Trophoblast cell (in vitro differentiated cells and primary cell): ENCODE measurements around the gene NRAP.
A peak's percentile ranks its signal among the peaks of the same experiment; 100 is the strongest.

ENCODE experiments used
- DNase-seq, 2 donors: peaks; one replicate each; pipeline ENCODE4 v3.0.0-alpha.2; 2016
- H2AFZ ChIP-seq: 2 replicates; pipeline ENCODE4 v1.6.1; 2013; ENCODE audit warnings: low read length, moderate library complexity, mild to moderate bottlenecking; ENCODE audit not compliant: insufficient read depth, poor library complexity
- H2AK5ac ChIP-seq: 2 replicates; pipeline ENCODE4 v1.6.1; 2013; ENCODE audit warnings: mild to moderate bottlenecking, low read length
- H2BK120ac ChIP-seq: 2 replicates; pipeline ENCODE4 v1.6.1; 2013; ENCODE audit warnings: low read length, mild to moderate bottlenecking, moderate library complexity; ENCODE audit not compliant: insufficient read depth, poor library complexity
- H2BK12ac ChIP-seq: 2 replicates; pipeline ENCODE4 v1.6.1; 2013; ENCODE audit warnings: mild to moderate bottlenecking, low read length, moderate library complexity
- H2BK5ac ChIP-seq: 2 replicates; pipeline ENCODE4 v1.6.1; 2013; ENCODE audit warnings: low read length, low read depth, moderate library complexity, mild to moderate bottlenecking; ENCODE audit not compliant: poor library complexity
- H3K14ac ChIP-seq: 2 replicates; pipeline ENCODE4 v1.6.1; 2013; ENCODE audit warnings: mild to moderate bottlenecking, low read length
- H3K18ac ChIP-seq: 2 replicates; pipeline ENCODE4 v1.6.1; 2013; ENCODE audit warnings: mild to moderate bottlenecking, low read length
- H3K23ac ChIP-seq: 2 replicates; pipeline ENCODE4 v1.6.1; 2013; ENCODE audit warnings: low read length
- H3K27ac ChIP-seq: 2 replicates; pipeline ENCODE4 v1.5.1; 2013; ENCODE audit warnings: low read depth, mild to moderate bottlenecking, inconsistent platforms, low read length, moderate library complexity
- H3K27me3 ChIP-seq: 2 replicates; pipeline ENCODE4 v1.6.1; 2013; ENCODE audit warnings: inconsistent platforms, mild to moderate bottlenecking, low read length, moderate library complexity; ENCODE audit not compliant: insufficient read depth
- H3K36me3 ChIP-seq, 2 experiments: 1 replicate in 1 of 2; 2 replicates in 1 of 2; pipeline ENCODE4 v1.6.1; 2013; ENCODE audit warnings: low read length in 2 of 2, mild to moderate bottlenecking in 2 of 2, moderate library complexity in 1 of 2; ENCODE audit not compliant: insufficient read depth in 2 of 2, control insufficient read depth in 1 of 2
- H3K4ac ChIP-seq: 2 replicates; pipeline ENCODE4 v1.6.1; 2013; ENCODE audit warnings: low read depth, mild to moderate bottlenecking, low read length, moderate library complexity
- H3K4me1 ChIP-seq, 2 experiments: 1 replicate in 1 of 2; 2 replicates in 1 of 2; pipeline ENCODE4 v1.6.1; 2013; ENCODE audit warnings: low read length in 2 of 2, mild to moderate bottlenecking in 2 of 2, moderate library complexity in 1 of 2; ENCODE audit not compliant: insufficient read depth in 2 of 2, control insufficient read depth in 1 of 2
- H3K4me2 ChIP-seq: 2 replicates; pipeline ENCODE4 v1.6.1; 2013; ENCODE audit warnings: inconsistent platforms, mild to moderate bottlenecking, low read length, moderate library complexity
- H3K4me3 ChIP-seq: 2 replicates; pipeline ENCODE4 v1.5.1; 2013; ENCODE audit warnings: mild to moderate bottlenecking, low read depth, low read length, inconsistent platforms
- H3K79me1 ChIP-seq: one replicate; pipeline ENCODE4 v1.6.1; 2013; ENCODE audit warnings: low read length
- H3K79me2 ChIP-seq: 2 replicates; pipeline ENCODE4 v1.6.1; 2013; ENCODE audit warnings: low read length, mild to moderate bottlenecking; ENCODE audit not compliant: control insufficient read depth, insufficient read depth, poor library complexity
- H3K9ac ChIP-seq: 2 replicates; pipeline ENCODE4 v1.6.1; 2013; ENCODE audit warnings: mild to moderate bottlenecking, low read length
- H3K9me3 ChIP-seq: 2 replicates; pipeline ENCODE4 v1.6.1; 2013; ENCODE audit warnings: low read depth, mild to moderate bottlenecking, control low read depth, inconsistent platforms, low read length; ENCODE audit not compliant: insufficient read depth
- H4K12ac ChIP-seq: 2 replicates; pipeline ENCODE4 v1.6.1; 2013; ENCODE audit warnings: low read depth, mild to moderate bottlenecking, low read length, moderate library complexity
- H4K8ac ChIP-seq: 2 replicates; pipeline ENCODE4 v1.6.1; 2013; ENCODE audit warnings: low read depth, mild to moderate bottlenecking, low read length, moderate library complexity
- H4K91ac ChIP-seq: one replicate; pipeline ENCODE4 v1.6.1; 2013; ENCODE audit warnings: low read depth, mild to moderate bottlenecking, low read length, moderate library complexity
- WGBS: extraction: QIAGEN DNeasy Blood & Tissue Kit; methylation state at CpG from one replicate; pipeline ENCODE4 v1.1.7; 2013; ENCODE audit warnings: missing lambda C conversion rate; ENCODE audit not compliant: insufficient read length, insufficient coverage; ENCODE audit errors: extremely low coverage; 5-methylcytosine and 5-hydroxymethylcytosine counted together

Gene NRAP

DNA sequence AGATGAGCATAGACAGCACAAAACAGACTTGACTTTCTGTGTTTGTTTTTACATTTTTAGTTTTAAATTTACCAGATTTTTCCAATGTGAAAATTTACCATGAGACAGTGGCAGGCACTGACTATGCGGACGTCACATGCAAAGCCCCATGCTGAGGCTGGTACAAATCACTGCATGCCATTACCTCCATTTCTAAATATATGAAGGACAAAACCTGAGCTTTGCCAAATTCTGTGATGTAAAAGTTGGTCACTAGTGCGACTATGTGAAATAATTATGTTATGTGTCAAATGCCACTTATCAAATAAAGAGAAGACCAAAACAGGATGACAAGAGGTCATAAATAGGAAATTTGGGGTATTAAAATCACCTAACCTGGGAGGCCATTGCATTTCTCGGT is 22.1 kb downstream of the NRAP start:
- Histone ChIP-seq H3K18ac (no peak overlapping the region), H3K14ac (no peak overlapping the region), H3K27me3 (no peaks in the 10 kb centered on the region), H3K4ac (no peak overlapping the region), H3K9ac (no peak overlapping the region), H3K4me3 (no peak overlapping the region), H2BK12ac (no peak overlapping the region), H4K91ac (no peak overlapping the region), H4K12ac (no peak overlapping the region), H2AK5ac (no peak overlapping the region), H3K4me2 (no peak overlapping the region), H3K27ac (no peak overlapping the region), H2BK5ac (no peak overlapping the region), H3K79me2 (no peaks in the 10 kb centered on the region), H2AFZ (no peak overlapping the region), H4K8ac (no peak overlapping the region), H2BK120ac (no peak overlapping the region), H3K4me1 (no peaks in the 10 kb centered on the region), H3K79me1 (no peaks in the 10 kb centered on the region), H3K9me3 (no peaks in the 10 kb centered on the region), H3K23ac (no peak overlapping the region), H3K36me3 (no peaks in the 10 kb centered on the region)
- DNase-seq: no peak
- no CpG with 5 or more reads among the region's 4 CpGs for WGBS

DNA sequence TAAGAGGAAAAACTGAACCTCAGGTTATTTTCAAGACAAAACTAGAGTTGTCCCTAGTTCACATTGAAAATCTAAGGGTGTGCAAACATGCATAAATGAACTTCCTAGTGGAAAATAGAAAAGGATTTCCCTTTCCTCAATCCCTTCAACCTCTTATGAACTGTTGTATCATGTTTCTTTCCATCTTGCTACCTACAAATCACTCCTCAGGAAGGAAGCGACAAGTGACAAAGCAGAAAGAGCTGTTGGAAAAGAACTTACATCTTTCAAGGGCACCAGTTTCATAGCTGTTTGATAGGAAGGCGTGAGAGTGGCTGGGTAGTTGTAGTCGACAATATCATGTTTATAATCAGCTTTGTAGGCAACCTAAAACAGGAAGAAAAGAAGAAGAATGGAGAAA is 23.9 kb downstream of the NRAP start:
- Histone ChIP-seq H4K8ac (no peak overlapping the region), H3K4ac (no peak overlapping the region), H3K79me1 (no peaks in the 10 kb centered on the region), H3K4me2 (no peak overlapping the region), H3K4me1 (no peaks in the 10 kb centered on the region), H3K36me3 (no peaks in the 10 kb centered on the region), H3K9me3 (no peaks in the 10 kb centered on the region), H4K91ac (no peak overlapping the region), H3K27me3 (no peaks in the 10 kb centered on the region), H3K14ac (no peak overlapping the region), H2BK12ac (no peak overlapping the region), H3K9ac (no peak overlapping the region), H3K79me2 (no peaks in the 10 kb centered on the region), H2AK5ac (no peak overlapping the region), H4K12ac (no peak overlapping the region), H2BK120ac (no peak overlapping the region), H3K27ac (no peak overlapping the region), H3K23ac (no peak overlapping the region), H2AFZ (no peak overlapping the region), H3K18ac (no peak overlapping the region), H2BK5ac (no peak overlapping the region), H3K4me3 (no peak overlapping the region)
- no CpG with 5 or more reads among the region's 3 CpGs for whole genome bisulfite sequencing
- no peak for DNase-seq

DNA sequence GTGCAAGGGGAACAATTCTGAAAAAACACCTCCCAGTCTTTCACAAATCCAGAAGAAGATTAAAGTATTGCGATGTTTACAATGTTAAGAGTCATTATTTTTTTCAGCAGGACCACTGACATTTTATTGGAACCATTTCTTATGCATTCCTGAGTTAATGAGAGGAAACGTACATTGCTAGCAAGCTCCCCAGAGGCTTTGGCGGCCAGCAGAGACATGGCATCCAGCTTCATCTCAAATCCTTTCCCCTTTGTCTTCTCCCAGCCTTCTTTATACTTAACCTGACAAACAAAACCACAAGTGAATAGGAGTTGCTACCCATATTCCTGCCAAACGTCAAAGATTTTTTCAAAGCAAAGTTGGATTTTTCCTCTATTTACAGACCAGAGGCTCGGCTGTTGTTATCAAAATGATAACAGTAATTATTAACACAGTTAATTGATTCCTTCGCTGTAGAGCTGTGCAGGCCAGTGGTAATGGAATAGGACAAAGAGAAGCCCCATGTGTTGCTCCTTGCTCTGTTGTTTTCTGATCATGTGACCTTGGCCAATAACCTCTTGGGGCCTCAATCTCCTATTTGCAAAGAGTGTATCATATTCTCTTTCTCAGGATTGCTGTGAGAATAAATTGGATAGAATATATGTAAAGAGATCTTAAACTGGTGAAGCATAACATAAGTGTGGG is 32.0 kb downstream of the NRAP start:
- Histone ChIP-seq H2AK5ac (no peak overlapping the region), H3K9ac (no peak overlapping the region), H4K91ac (no peak overlapping the region), H2BK5ac (no peak overlapping the region), H3K36me3 (no peaks in the 10 kb centered on the region), H3K27ac (no peak overlapping the region), H2AFZ (no peak overlapping the region), H3K79me1 (no peaks in the 10 kb centered on the region), H3K4ac (no peak overlapping the region), H3K79me2 (no peaks in the 10 kb centered on the region), H3K18ac (no peak overlapping the region), H2BK12ac (no peak overlapping the region), H2BK120ac (no peak overlapping the region), H4K8ac (no peak overlapping the region), H3K27me3 (no peaks in the 10 kb centered on the region), H3K4me1 (no peaks in the 10 kb centered on the region), H3K23ac (no peak overlapping the region), H3K14ac (no peak overlapping the region), H3K4me3 (no peak overlapping the region), H3K4me2 (no peak overlapping the region), H4K12ac (no peak overlapping the region), H3K9me3 (peaks cover 1% of the 10 kb centered on the region)
- no peak for DNase-seq
- no CpG with 5 or more reads among the region's 6 CpGs for WGBS

DNA sequence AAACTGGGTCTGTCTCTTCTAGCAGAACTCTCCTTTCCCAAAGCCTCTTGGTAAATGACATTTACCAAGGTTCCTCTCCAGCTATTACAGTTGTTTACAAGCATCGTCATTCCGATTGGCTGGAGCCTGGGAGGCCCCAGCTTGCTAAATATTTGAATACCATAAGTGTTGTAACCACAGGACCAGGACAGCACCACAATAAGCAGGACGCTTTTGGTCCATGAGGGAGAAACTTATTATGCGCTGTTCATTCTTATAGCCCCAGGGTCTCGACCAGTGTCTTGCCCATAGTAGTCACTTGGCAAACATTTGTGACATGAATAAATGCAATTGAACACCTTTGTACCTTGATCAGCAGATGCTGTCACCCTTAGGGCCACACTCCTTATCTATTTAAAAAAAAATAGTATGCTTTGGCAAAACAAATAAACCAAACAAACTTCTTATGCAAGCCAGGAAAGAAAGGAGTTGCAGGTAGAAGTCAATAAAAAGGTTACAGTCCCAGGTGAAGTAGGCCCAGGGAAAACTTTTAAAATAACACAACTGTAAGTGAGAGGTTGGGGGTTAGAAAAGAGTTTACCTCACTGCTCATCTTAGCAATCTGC is 32.8 kb downstream of the NRAP start:
- DNase-seq: peak in 1 of 2 donors; percentile 61
- no peak overlapping the region for H3K4me2 ChIP-seq
- no peaks in the 10 kb centered on the region for H3K79me2 ChIP-seq
- H4K91ac ChIP-seq: no peak overlapping the region
- H3K23ac ChIP-seq: no peak overlapping the region
- H3K79me1 ChIP-seq: no peaks in the 10 kb centered on the region
- no peak overlapping the region for H3K4me3 ChIP-seq
- no peak overlapping the region for H2AFZ ChIP-seq
- no peak overlapping the region for H3K9ac ChIP-seq
- H3K27me3 ChIP-seq: no peaks in the 10 kb centered on the region
- H2BK5ac ChIP-seq: no peak overlapping the region
- H3K27ac ChIP-seq: no peak overlapping the region
- H4K12ac ChIP-seq: no peak overlapping the region
- H3K4me1 ChIP-seq: no peaks in the 10 kb centered on the region
- H2BK120ac ChIP-seq: no peak overlapping the region
- no peak overlapping the region for H2BK12ac ChIP-seq
- no CpG with 5 or more reads among the region's 5 CpGs for WGBS
- no peaks in the 10 kb centered on the region for H3K36me3 ChIP-seq
- no peak overlapping the region for H2AK5ac ChIP-seq
- H3K9me3 ChIP-seq: peaks cover 1% of the 10 kb centered on the region
- H3K18ac ChIP-seq: no peak overlapping the region
- no peak overlapping the region for H3K4ac ChIP-seq
- no peak overlapping the region for H3K14ac ChIP-seq
- no peak overlapping the region for H4K8ac ChIP-seq
